Stimulated activated naive B cell treated with anti-CD40 and anti-IgM and Interleukin-4, amounts not matched to agents 10 μg/mL and 1 μg/mL and 100 μg/mL, for 72 hours (primary cell): Measurements from ENCODE around the gene FBXO9.

Experiments
- ATAC-seq, 2 donors: fragments of 150-1000 bp; cut with Tn5 transposase; replicated peaks; 2 replicates each; pipeline ENCODE4 v1.10.0; 2021; ENCODE audit warnings: moderate library complexity in 1 of 2
- DNase-seq: peaks from one replicate; pipeline ENCODE4 v3.0.0; 2021
- H3K27ac Mint-ChIP-seq: one replicate; pipeline ENCODE4 v1.8.0; 2022; ENCODE audit warnings: mild to moderate bottlenecking, mixed read lengths
- H3K27me3 Mint-ChIP-seq, 2 donors: one replicate each; pipeline ENCODE4 v1.8.0; 2022; ENCODE audit warnings: mixed read lengths in 2 of 2
- H3K36me3 Mint-ChIP-seq, 2 donors: one replicate each; pipeline ENCODE4 v1.8.0; 2022; ENCODE audit warnings: mixed read lengths in 2 of 2, mild to moderate bottlenecking in 1 of 2
- H3K4me1 Mint-ChIP-seq, 2 donors: one replicate each; pipeline ENCODE4 v1.8.0; 2022; ENCODE audit warnings: mixed read lengths in 2 of 2, mild to moderate bottlenecking in 1 of 2
- H3K4me3 Mint-ChIP-seq, 2 donors: one replicate each; pipeline ENCODE4 v1.8.0; 2022; ENCODE audit warnings: mild to moderate bottlenecking in 2 of 2, mixed read lengths in 2 of 2, moderate library complexity in 1 of 2
- H3K9me3 Mint-ChIP-seq, 2 donors: one replicate each; pipeline ENCODE4 v1.8.0; 2022; ENCODE audit warnings: mixed read lengths in 2 of 2, mild to moderate bottlenecking in 1 of 2

The FBXO9 gene

GRCh38 chr6:53089948-53090347, 24.7 kb downstream of the FBXO9 start:
- Mint-ChIP-seq H3K27me3 (no peaks in the 10 kb centered on the region), H3K4me1 (no peaks in the 10 kb centered on the region), H3K27ac (no peak overlapping the region), H3K4me3 (no peak overlapping the region), H3K9me3 (no peaks in the 10 kb centered on the region), H3K36me3 (peaks cover 28 to 40% of the 10 kb centered on the region in 2 donors)
- DNase-seq (no peak), ATAC-seq (no peak)

GRCh38 chr6:53090576-53090975, 25.4 kb downstream of the FBXO9 start:
- Mint-ChIP-seq H3K36me3 (peaks cover 29 to 40% of the 10 kb centered on the region in 2 donors), H3K9me3 (no peaks in the 10 kb centered on the region), H3K4me3 (no peak overlapping the region), H3K27me3 (no peaks in the 10 kb centered on the region), H3K4me1 (no peaks in the 10 kb centered on the region), H3K27ac (no peak overlapping the region)
- DNase-seq (no peak), ATAC-seq (no peak)

GRCh38 chr6:53095270-53095669, 30.1 kb downstream of the FBXO9 start:
- Mint-ChIP-seq H3K9me3 (no peaks in the 10 kb centered on the region), H3K36me3 (peaks cover 29 to 33% of the 10 kb centered on the region in 2 donors), H3K4me3 (no peak overlapping the region), H3K27ac (no peak overlapping the region), H3K27me3 (no peaks in the 10 kb centered on the region), H3K4me1 (no peaks in the 10 kb centered on the region)
- DNase-seq (no peak), ATAC-seq (no peak)

- Mint-ChIP-seq H3K4me3 (no peak overlapping the region), H3K27ac (no peak overlapping the region), H3K9me3 (no peaks in the 10 kb centered on the region), H3K4me1 (no peaks in the 10 kb centered on the region), H3K27me3 (no peaks in the 10 kb centered on the region), H3K36me3 (peaks cover 30 to 33% of the 10 kb centered on the region in 2 donors)
- no peak for DNase-seq
- ATAC-seq = no peak
Observed at GRCh38 chr6:53095716-53096115, 30.5 kb downstream of the FBXO9 start.

GRCh38 chr6:53100561-53100960, 35.4 kb downstream of the FBXO9 start:
- ATAC-seq (no peak), DNase-seq (no peak)
- H3K27ac Mint-ChIP-seq = no peak overlapping the region
- no peak overlapping the region for H3K4me3 Mint-ChIP-seq
- H3K36me3 Mint-ChIP-seq = peaks cover 21 to 23% of the 10 kb centered on the region in 2 donors
- no peaks in the 10 kb centered on the region for H3K27me3 Mint-ChIP-seq
- H3K9me3 Mint-ChIP-seq = no peaks in the 10 kb centered on the region
- no peaks in the 10 kb centered on the region for H3K4me1 Mint-ChIP-seq

- ATAC-seq = no peak
- Mint-ChIP-seq H3K9me3 (no peaks in the 10 kb centered on the region), H3K4me1 (no peaks in the 10 kb centered on the region), H3K27ac (no peak overlapping the region), H3K27me3 (no peaks in the 10 kb centered on the region), H3K4me3 (no peak overlapping the region), H3K36me3 (peaks cover 20 to 21% of the 10 kb centered on the region in 2 donors)
- DNase-seq = no peak
Observed at GRCh38 chr6:53101006-53101405, 35.8 kb downstream of the FBXO9 start.

GRCh38 chr6:53103993-53104675, 38.9 kb downstream of the FBXO9 start:
- Mint-ChIP-seq H3K4me1 (no peaks in the 10 kb centered on the region), H3K27me3 (no peaks in the 10 kb centered on the region), H3K27ac (no peak overlapping the region), H3K36me3 (peaks cover 10% of the 10 kb centered on the region in 2 donors), H3K9me3 (no peaks in the 10 kb centered on the region), H3K4me3 (no peak overlapping the region)
- DNase-seq (no peak), ATAC-seq (no peak)

- ATAC-seq = no peak
Observed at GRCh38 chr6:53104916-53105315, 39.7 kb downstream of the FBXO9 start.

GRCh38 chr6:53107091-53107490, 41.9 kb downstream of the FBXO9 start:
- Mint-ChIP-seq H3K9me3 (no peaks in the 10 kb centered on the region), H3K27me3 (no peaks in the 10 kb centered on the region), H3K4me1 (no peaks in the 10 kb centered on the region), H3K4me3 (no peak overlapping the region), H3K27ac (no peak overlapping the region), H3K36me3 (peaks cover 0 to 3% of the 10 kb centered on the region in 2 donors)
- no peak for ATAC-seq
- no peak for DNase-seq

More at GRCh38 chr6:53104916-53105315, 39.7 kb downstream of the FBXO9 start:
- no peak overlapping the region for H3K4me3 Mint-ChIP-seq
- peaks cover 9 to 10% of the 10 kb centered on the region in 2 donors for H3K36me3 Mint-ChIP-seq
- no peak overlapping the region for H3K27ac Mint-ChIP-seq
- DNase-seq = no peak
- no peaks in the 10 kb centered on the region for H3K27me3 Mint-ChIP-seq
- H3K4me1 Mint-ChIP-seq = no peaks in the 10 kb centered on the region
- no peaks in the 10 kb centered on the region for H3K9me3 Mint-ChIP-seq

GRCh38 chr6:53109612-53110011, 44.4 kb downstream of the FBXO9 start:
- no peak for DNase-seq
- Mint-ChIP-seq H3K27me3 (peaks cover 0 to 6% of the 10 kb centered on the region in 2 donors), H3K4me1 (no peaks in the 10 kb centered on the region), H3K27ac (no peak overlapping the region), H3K9me3 (no peaks in the 10 kb centered on the region), H3K4me3 (no peak overlapping the region), H3K36me3 (no peaks in the 10 kb centered on the region)
- no peak for ATAC-seq

- H3K4me1 Mint-ChIP-seq = no peaks in the 10 kb centered on the region
- no peaks in the 10 kb centered on the region for H3K36me3 Mint-ChIP-seq
- no peak overlapping the region for H3K27ac Mint-ChIP-seq
- H3K4me3 Mint-ChIP-seq = no peak overlapping the region
- no peak for DNase-seq
- peaks cover 0 to 6% of the 10 kb centered on the region in 2 donors for H3K27me3 Mint-ChIP-seq
- peaks cover 3 to 8% of the 10 kb centered on the region in 2 donors for H3K9me3 Mint-ChIP-seq
- no peak for ATAC-seq
Observed at GRCh38 chr6:53111865-53112264, 46.7 kb downstream of the FBXO9 start.

- ATAC-seq (no peak), DNase-seq (no peak)
- H3K4me3 Mint-ChIP-seq = no peak overlapping the region
- no peaks in the 10 kb centered on the region for H3K36me3 Mint-ChIP-seq
- H3K27me3 Mint-ChIP-seq = peaks cover 0 to 6% of the 10 kb centered on the region in 2 donors
- H3K27ac Mint-ChIP-seq = no peak overlapping the region
- H3K9me3 Mint-ChIP-seq = peaks cover 3 to 8% of the 10 kb centered on the region in 2 donors
- H3K4me1 Mint-ChIP-seq = no peaks in the 10 kb centered on the region
Observed at GRCh38 chr6:53112404-53112803, 47.2 kb downstream of the FBXO9 start.

GRCh38 chr6:53112871-53113270, 47.7 kb downstream of the FBXO9 start:
- DNase-seq (no peak), ATAC-seq (no peak)
- H3K4me1 Mint-ChIP-seq = no peaks in the 10 kb centered on the region
- peaks cover 3 to 8% of the 10 kb centered on the region in 2 donors for H3K9me3 Mint-ChIP-seq
- no peak overlapping the region for H3K27ac Mint-ChIP-seq
- H3K36me3 Mint-ChIP-seq = no peaks in the 10 kb centered on the region
- H3K4me3 Mint-ChIP-seq = no peak overlapping the region
- peaks cover 0 to 6% of the 10 kb centered on the region in 2 donors for H3K27me3 Mint-ChIP-seq

GRCh38 chr6:53113742-53114141, 48.5 kb downstream of the FBXO9 start:
- no peak overlapping the region for H3K4me3 Mint-ChIP-seq
- H3K9me3 Mint-ChIP-seq = peaks cover 3 to 8% of the 10 kb centered on the region in 2 donors
- DNase-seq (no peak), ATAC-seq (no peak)
- H3K27ac Mint-ChIP-seq = no peak overlapping the region
- no peaks in the 10 kb centered on the region for H3K36me3 Mint-ChIP-seq
- no peaks in the 10 kb centered on the region for H3K4me1 Mint-ChIP-seq
- H3K27me3 Mint-ChIP-seq = peaks cover 0 to 6% of the 10 kb centered on the region in 2 donors

GRCh38 chr6:53115113-53115512, 49.9 kb downstream of the FBXO9 start:
- no peaks in the 10 kb centered on the region for H3K36me3 Mint-ChIP-seq
- ATAC-seq = no peak
- no peaks in the 10 kb centered on the region for H3K4me1 Mint-ChIP-seq
- DNase-seq = no peak
- H3K4me3 Mint-ChIP-seq = no peak overlapping the region
- peaks cover 3 to 8% of the 10 kb centered on the region in 2 donors for H3K9me3 Mint-ChIP-seq
- no peak overlapping the region for H3K27ac Mint-ChIP-seq
- H3K27me3 Mint-ChIP-seq = peaks cover 4 to 11% of the 10 kb centered on the region in 2 donors
